Motor neuron (in vitro differentiated cells): ENCODE data around the gene SDK1. TPM values are rescaled to one million over a fixed set of nuclear protein-coding genes. Genes with fewer than 3 reads are reported as not detected.
"Not testable (repeated sequence)": the region's sequence is repeated elsewhere in the genome, so short reads cannot be mapped to it uniquely, and the experiment has no call there.

Source experiments
- ATAC-seq, 8 experiments: fragments of 200-7000 bp; cut with Tn5 transposase; replicated peaks in 6 of 8; 2 replicates each; pipeline ENCODE4 v1.8.0; 2021; ENCODE audit warnings: mild to moderate bottlenecking in 8 of 8, moderate library complexity in 8 of 8
- H3K27ac ChIP-seq, 2 donors: fragments of 250-450 bp; sonication (Bioruptor Pico); 2 replicates each; pipeline ENCODE4 v1.9.0; 2021; ENCODE audit warnings: antibody characterized with exemption in 2 of 2, mild to moderate bottlenecking in 2 of 2, moderate library complexity in 1 of 2
- H3K4me1 ChIP-seq, 2 donors: fragments of 250-450 bp; sonication (Bioruptor Pico); replicated peaks in 1 of 2; 2 replicates each; pipeline ENCODE4 v1.6.1; 2021; ENCODE audit warnings: antibody characterized with exemption in 2 of 2, mild to moderate bottlenecking in 2 of 2, moderate library complexity in 1 of 2
- H3K4me3 ChIP-seq, 5 donors: fragments of 250-450 bp; sonication (Bioruptor Pico); 2 replicates each; pipeline ENCODE4 v1.9.0; 2021; ENCODE audit warnings: antibody characterized with exemption in 5 of 5, mild to moderate bottlenecking in 5 of 5, moderate library complexity in 4 of 5
- WGBS, 10 experiments: fragments of 450-650 bp; shearing (Covaris generic); methylation state at CpG; one replicate each; pipeline ENCODE4 v1.0.0; 2022; 5-methylcytosine and 5-hydroxymethylcytosine counted together
- in situ Hi-C, 9 experiments: fragments of 400-800 bp; cut with MboI; loops; one replicate each; pipeline ENCODE4 v1.15.0; 2021; ENCODE audit warnings: low sequenced_read_pairs in 9 of 9, low pct_unique_long_range_greater_than_20kb in 2 of 9; ENCODE audit not compliant: unreplicated experiment in 9 of 9
- total RNA-seq, 8 experiments: library from RNA; unstranded; fragments of 300-600 nt; gene quantifications; 2 replicates each; pipeline versions ENCODE4 v1.2.3 to v1.2.4, GENCODE V29; 2022

SDK1 gene
- total RNA-seq, 8 experiments from 2014 or later = 0.66 to 30.6 (median 8.0) TPM

DNA sequence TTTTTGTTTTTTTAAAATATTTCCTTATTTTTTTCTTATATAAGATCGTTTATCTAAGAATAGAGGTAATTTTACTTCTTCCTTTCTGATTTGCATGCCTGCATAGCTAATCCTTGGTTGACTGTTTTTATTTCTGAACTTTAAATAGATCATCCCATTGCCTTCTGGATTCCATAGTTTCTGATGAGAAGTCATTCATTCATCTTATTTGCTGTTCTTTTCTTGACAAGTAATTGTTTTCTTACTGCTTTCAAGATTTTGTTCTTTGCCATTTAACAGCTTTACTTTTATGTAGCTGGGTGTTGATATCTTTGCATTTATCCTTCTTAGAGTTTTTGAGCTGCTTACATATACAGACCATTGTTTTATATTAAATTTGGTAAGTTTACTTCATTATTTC is 437.9 kb downstream of the SDK1 start:
- in situ Hi-C loops = no loop called here
- Histone ChIP-seq H3K27ac (no peak overlapping the region), H3K4me3 (no peak overlapping the region), H3K4me1 (no peaks in the 10 kb centered on the region)
- no peak for ATAC-seq
- 0 to 73% (median 59%) methylated on average over 1 of the region's 1 CpG for WGBS, 10 experiments

GRCh38 chr7:3739983-3740382 is 438.9 kb downstream of the SDK1 start:
- in situ Hi-C loops = no loop called here
- 82 to 100% (median 100%) methylated on average over 1 to 2 of the region's 2 CpGs; no CpG with 5 or more reads in 5 of the 10 experiments for WGBS, 10 experiments
- H3K4me1 ChIP-seq = no peaks in the 10 kb centered on the region
- no peak for ATAC-seq
- no peak overlapping the region for H3K27ac ChIP-seq
- H3K4me3 ChIP-seq = no peak overlapping the region

DNA sequence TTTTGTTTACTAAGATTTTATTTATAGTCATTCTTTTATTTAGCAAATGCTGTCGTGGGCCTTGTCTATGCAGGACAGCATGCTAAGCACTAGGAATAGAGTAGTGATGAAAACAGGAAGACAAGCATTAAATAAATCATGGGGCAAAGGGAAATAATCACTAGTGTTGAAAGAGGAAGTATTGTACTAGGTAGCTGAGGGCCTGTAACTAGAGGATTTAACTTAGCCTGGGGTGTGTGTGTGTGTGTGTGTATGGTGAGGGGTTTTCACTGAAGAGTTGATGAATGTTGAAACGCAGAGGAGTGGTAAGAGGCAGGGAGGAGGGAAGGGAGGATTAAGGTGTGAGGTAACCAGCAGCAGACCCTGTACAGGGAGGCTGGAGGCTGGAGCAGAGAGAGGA is 446.4 kb downstream of the SDK1 start:
- Histone ChIP-seq H3K27ac (peak overlapping the region in 1 of 2 donors; percentile 39), H3K4me1 (peaks cover 5% of the 10 kb centered on the region in 2 donors), H3K4me3 (no peak overlapping the region)
- ATAC-seq = peak in 5 of 8 experiments; percentile 73 to 89 (median 78)
- in situ Hi-C loops = no loop called here
- 0 to 90% (median 39%) methylated on average over 1 to 2 of the region's 2 CpGs; no CpG with 5 or more reads in 2 of the 10 experiments for WGBS, 10 experiments

- no peak for ATAC-seq
- Histone ChIP-seq H3K4me3 (no peak overlapping the region), H3K27ac (no peak overlapping the region), H3K4me1 (peaks cover 5% of the 10 kb centered on the region in 2 donors)
- in situ Hi-C loops = no loop called here
- WGBS, 10 experiments = 33 to 100% (median 80%) methylated on average over 1 to 2 of the region's 2 CpGs; no CpG with 5 or more reads in 1 of the 10 experiments
Measured at GRCh38 chr7:3748389-3748788, 447.3 kb downstream of the SDK1 start.

DNA sequence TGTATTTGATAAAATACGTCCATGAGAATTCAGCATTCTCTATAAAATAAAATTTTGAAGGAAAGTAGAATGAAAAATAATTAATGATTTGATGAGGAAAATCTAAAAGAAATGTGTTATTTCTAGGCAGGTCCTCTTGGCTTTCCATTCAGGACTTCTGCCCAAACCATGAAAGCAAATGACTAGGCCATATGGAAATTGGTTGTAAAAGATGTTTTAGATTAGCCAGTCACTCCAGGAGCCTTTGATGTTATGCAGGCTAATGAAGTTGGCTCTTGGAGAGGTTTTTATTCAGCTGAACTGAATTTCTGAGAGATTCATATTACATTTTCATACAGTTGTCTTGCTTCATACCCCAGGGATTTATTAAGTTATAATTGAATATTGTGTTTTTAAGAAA is 452.8 kb downstream of the SDK1 start:
- peak in 1 of 8 experiments; percentile 59 for ATAC-seq
- Histone ChIP-seq H3K27ac (no peak overlapping the region), H3K4me3 (no peak overlapping the region), H3K4me1 (peaks cover 11 to 12% of the 10 kb centered on the region in 2 donors)
- in situ Hi-C loops = no loop called here
- 0 to 100% (median 83%) methylated on average over 1 of the region's 1 CpG; no CpG with 5 or more reads in 1 of the 10 experiments for whole genome bisulfite sequencing, 10 experiments

GRCh38 chr7:3754493-3755341 is 453.7 kb downstream of the SDK1 start:
- Histone ChIP-seq H3K4me3 (peak overlapping the region in 2 of 5 donors; percentile 2 to 12), H3K4me1 (peaks cover 11 to 12% of the 10 kb centered on the region in 2 donors), H3K27ac (peak overlapping the region; percentile 3 to 66)
- ATAC-seq = peak in 5 of 8 experiments; percentile 87 to 92 (median 90)
- in situ Hi-C loops = no loop called here
- WGBS, 10 experiments = 0 to 40% (median 10%) methylated on average over 1 to 14 of the region's 15 CpGs

- peaks cover 11 to 12% of the 10 kb centered on the region in 2 donors for H3K4me1 ChIP-seq
- H3K4me3 ChIP-seq, H3K27ac ChIP-seq, in situ Hi-C loops, ATAC-seq: not testable (repeated sequence)
- 7 to 100% (median 93%) methylated on average over 1 to 8 of the region's 8 CpGs; no CpG with 5 or more reads in 3 of the 10 experiments for WGBS, 10 experiments
Measured at GRCh38 chr7:3755778-3756453, 454.9 kb downstream of the SDK1 start.

GRCh38 chr7:3757059-3757458 is 456.0 kb downstream of the SDK1 start:
- no peak for ATAC-seq
- Histone ChIP-seq H3K4me1 (peaks cover 11 to 12% of the 10 kb centered on the region in 2 donors), H3K27ac (no peak overlapping the region), H3K4me3 (no peak overlapping the region)
- in situ Hi-C loops = no loop called here
- 7 to 100% (median 70%) methylated on average over 1 to 3 of the region's 3 CpGs; no CpG with 5 or more reads in 2 of the 10 experiments for WGBS, 10 experiments

DNA sequence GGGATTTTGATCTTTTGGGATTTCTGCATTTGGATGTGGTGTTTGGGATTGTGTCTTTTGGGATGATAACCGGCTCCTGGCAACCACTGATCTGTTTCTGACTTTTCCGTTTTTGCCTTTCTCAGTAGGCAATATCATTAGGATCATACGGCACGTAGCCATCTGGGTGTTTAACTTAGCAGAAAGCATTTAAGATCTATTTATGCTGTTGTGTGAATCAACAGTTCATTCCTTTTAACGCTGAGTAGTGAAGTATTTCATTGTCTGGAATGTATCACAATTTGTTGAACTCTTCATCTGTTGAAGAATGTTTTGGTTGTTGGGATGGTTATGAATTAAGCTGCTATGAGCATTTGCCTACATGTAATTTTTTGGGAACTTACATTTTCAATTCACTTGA is 459.6 kb downstream of the SDK1 start:
- in situ Hi-C loops = no loop called here
- Histone ChIP-seq H3K27ac (no peak overlapping the region), H3K4me1 (peaks cover 0 to 1% of the 10 kb centered on the region in 2 donors), H3K4me3 (no peak overlapping the region)
- ATAC-seq = no peak
- WGBS, 10 experiments = 17 to 100% (median 95%) methylated on average over 1 to 5 of the region's 5 CpGs; no CpG with 5 or more reads in 1 of the 10 experiments

- Histone ChIP-seq H3K4me3 (no peak overlapping the region), H3K4me1 (no peaks in the 10 kb centered on the region), H3K27ac (no peak overlapping the region)
- no peak for ATAC-seq
- WGBS, 10 experiments = 22 to 95% (median 90%) methylated on average over 3 to 11 of the region's 11 CpGs
- in situ Hi-C loops = no loop called here
Measured at GRCh38 chr7:3762146-3762831, 461.2 kb downstream of the SDK1 start.

GRCh38 chr7:3767917-3768777 is 467.1 kb downstream of the SDK1 start:
- peak in 5 of 8 experiments; percentile 54 to 90 (median 64) for ATAC-seq
- in situ Hi-C loops = no loop called here
- WGBS, 10 experiments = 19 to 100% (median 44%) methylated on average over 1 to 7 of the region's 9 CpGs

GRCh38 chr7:3771906-3772305 is 470.9 kb downstream of the SDK1 start:
- no peak for ATAC-seq
- H3K4me1 ChIP-seq = peaks cover 7 to 10% of the 10 kb centered on the region in 2 donors
- H3K4me3 ChIP-seq = no peak overlapping the region
- in situ Hi-C loops = no loop called here
- H3K27ac ChIP-seq = no peak overlapping the region
- 6 to 100% (median 81%) methylated on average over 1 to 3 of the region's 3 CpGs for WGBS, 10 experiments

More at GRCh38 chr7:3767917-3768777, 467.1 kb downstream of the SDK1 start:
- H3K4me1 ChIP-seq = peaks cover 7 to 10% of the 10 kb centered on the region in 2 donors
- no peak overlapping the region for H3K4me3 ChIP-seq
- no peak overlapping the region for H3K27ac ChIP-seq
